ENCODE data around the gene RGS2. TPM values are rescaled to one million over a fixed set of nuclear protein-coding genes. Genes with fewer than 3 reads are reported as not detected.

RGS2 gene
- total RNA-seq, 4 donors from 2014 or later, result 78.0 to 98.2 (median 91.4) TPM

DNA sequence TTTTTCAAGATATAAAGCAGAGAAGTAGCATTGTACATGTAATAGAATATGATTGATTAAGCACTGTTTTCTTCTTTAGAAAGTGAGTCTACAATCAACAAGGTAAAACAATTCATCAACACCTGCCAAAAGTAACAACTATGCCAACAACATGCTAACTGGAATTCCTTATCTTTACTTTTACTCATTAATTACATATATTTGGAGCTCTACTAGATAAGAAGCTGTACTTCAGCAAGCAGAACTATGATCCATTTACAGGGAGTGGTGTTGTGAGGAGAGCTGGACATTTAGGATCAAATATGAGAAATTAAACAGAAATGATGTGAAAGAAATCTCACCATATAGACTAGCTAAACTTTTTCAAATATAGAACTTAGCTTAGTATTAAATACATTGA, 51.0 kb downstream of the RGS2 start:
- Histone ChIP-seq H3K4me1 (no peaks in the 10 kb centered on the region), H3K9me3 (no peaks in the 10 kb centered on the region), H3K27ac (no peak overlapping the region), H3K36me3 (no peaks in the 10 kb centered on the region), H3K27me3 (no peaks in the 10 kb centered on the region), H3K4me3 (no peak overlapping the region)
- no peak for DNase-seq
- TF ChIP-seq POLR2A (IDR thresholded peaks at IDR 0.05), result no peak
- TF ChIP-seq, protein P1, sequence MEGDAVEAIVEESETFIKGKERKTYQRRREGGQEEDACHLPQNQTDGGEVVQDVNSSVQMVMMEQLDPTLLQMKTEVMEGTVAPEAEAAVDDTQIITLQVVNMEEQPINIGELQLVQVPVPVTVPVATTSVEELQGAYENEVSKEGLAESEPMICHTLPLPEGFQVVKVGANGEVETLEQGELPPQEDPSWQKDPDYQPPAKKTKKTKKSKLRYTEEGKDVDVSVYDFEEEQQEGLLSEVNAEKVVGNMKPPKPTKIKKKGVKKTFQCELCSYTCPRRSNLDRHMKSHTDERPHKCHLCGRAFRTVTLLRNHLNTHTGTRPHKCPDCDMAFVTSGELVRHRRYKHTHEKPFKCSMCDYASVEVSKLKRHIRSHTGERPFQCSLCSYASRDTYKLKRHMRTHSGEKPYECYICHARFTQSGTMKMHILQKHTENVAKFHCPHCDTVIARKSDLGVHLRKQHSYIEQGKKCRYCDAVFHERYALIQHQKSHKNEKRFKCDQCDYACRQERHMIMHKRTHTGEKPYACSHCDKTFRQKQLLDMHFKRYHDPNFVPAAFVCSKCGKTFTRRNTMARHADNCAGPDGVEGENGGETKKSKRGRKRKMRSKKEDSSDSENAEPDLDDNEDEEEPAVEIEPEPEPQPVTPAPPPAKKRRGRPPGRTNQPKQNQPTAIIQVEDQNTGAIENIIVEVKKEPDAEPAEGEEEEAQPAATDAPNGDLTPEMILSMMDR (IDR thresholded peaks at IDR 0.05), result no peak

DNA sequence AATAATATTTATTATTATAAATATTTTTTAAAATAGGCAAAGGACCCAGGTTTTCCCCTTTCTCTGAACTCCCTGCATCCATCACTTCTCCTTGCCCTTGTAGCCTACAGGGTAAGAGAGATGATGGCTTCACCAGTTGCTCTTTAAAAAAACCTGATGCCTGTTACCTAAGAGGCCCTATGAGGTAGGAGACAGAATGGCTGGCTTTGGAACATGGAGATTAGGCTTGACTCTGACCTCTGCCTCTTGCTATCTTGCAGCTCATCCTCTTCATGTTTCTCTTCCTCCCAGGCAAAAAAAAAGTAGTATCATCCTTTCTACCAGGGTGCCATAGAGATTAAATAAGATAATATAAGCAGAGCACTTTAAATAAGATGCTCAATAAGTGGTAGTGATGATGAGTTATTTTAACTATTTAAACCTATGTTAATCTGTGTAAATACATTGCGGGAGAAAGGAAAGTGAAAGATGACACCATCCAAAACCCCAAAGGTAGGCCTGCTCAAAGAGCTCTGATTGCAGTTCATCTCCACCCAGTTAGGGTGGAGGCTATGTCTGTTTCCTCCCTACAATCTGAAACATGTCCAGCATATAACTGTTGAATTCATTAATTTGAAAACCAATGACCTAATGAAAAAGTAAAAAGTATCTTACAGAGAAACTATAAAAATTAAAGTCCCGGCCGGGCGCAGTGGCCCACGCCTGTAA, 51.8 kb downstream of the RGS2 start:
- Histone ChIP-seq H3K9me3 (no peaks in the 10 kb centered on the region), H3K27ac (no peak overlapping the region)
- DNase-seq, result no peak

DNA sequence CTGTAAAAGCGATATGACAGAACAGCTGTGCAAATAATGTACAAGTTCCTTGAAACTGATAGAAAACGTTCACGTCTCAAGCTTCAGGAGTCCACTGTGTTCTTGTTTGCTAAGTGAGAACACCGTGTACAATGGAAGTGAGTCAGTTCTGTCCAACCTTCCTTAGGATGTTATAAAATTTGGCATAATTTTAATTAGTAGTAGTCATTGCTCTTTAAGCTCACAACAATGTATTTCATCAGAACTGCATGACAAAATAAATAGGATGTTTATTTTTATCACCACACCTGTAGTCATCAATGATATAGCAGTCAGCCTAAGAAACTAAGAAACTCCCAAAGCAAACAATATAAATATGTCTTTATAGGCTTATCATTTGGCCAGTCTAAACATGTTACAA, 53.0 kb downstream of the RGS2 start:
- H3K4me1 ChIP-seq, result no peaks in the 10 kb centered on the region
- no peak overlapping the region for H3K4me3 ChIP-seq
- H3K27me3 ChIP-seq, result no peaks in the 10 kb centered on the region
- H3K9me3 ChIP-seq, result no peaks in the 10 kb centered on the region
- H3K27ac ChIP-seq, result no peak overlapping the region
- no peak for DNase-seq
- TF ChIP-seq, protein P1 (IDR thresholded peaks at IDR 0.05), result no peak
- TF ChIP-seq POLR2A (IDR thresholded peaks at IDR 0.05), result no peak
- H3K36me3 ChIP-seq, result no peaks in the 10 kb centered on the region

More for the DNA sequence above, 51.8 kb downstream of the RGS2 start:
- Histone ChIP-seq H3K4me3 (no peak overlapping the region), H3K27me3 (no peaks in the 10 kb centered on the region), H3K4me1 (no peaks in the 10 kb centered on the region), H3K36me3 (no peaks in the 10 kb centered on the region)
- TF ChIP-seq POLR2A (IDR thresholded peaks at IDR 0.05), result no peak
- TF ChIP-seq, protein P1 (IDR thresholded peaks at IDR 0.05), result no peak

Other genes with a start within 250 kb of the RGS2 start
- gene RGS1, start 233.3 kb upstream of the RGS2 start, total RNA-seq, result 100 to 1,000 TPM in 1 of 4 donors, 10 to 100 TPM in 2, 1 to 10 TPM in 1; 5.3 to 149 (median 20.0) TPM
- 10 to 100 TPM in 1 of 4 donors, 1 to 10 TPM in 2, not detected in 1; 3.1 to 11.9 (median 6.6) TPM for gene RGS13, start 172.9 kb upstream of the RGS2 start, total RNA-seq